A549 (cell line): ENCODE results near the gene ARL1. TPM values are rescaled to one million over a fixed set of nuclear protein-coding genes. Genes with fewer than 3 reads are reported as not detected.
"Not testable (repeated sequence)": the region's sequence is repeated elsewhere in the genome, so short reads cannot be mapped to it uniquely, and the experiment has no call there.

Source experiments
- ATAC-seq, 2 experiments: fragments of 200-7000 bp in 1 of 2; fragments of >200 bp in 1 of 2; cut with Nextera tagmentation in 1 of 2; cut with Tn5 transposase in 1 of 2; 3 replicates each; pipeline versions ENCODE4 v1.8.0 to v1.9.1; 2018 to 2020; ENCODE audit warnings: mild to moderate bottlenecking in 1 of 2, moderate library complexity in 1 of 2
- CTCF ChIA-PET: fragments of 300-600 bp; sonication (Branson Sonifier 250); formaldehyde crosslinking; extraction: SDS; loops from one replicate; lab custom pipeline; 2021; ENCODE audit warnings: antibody characterized with exemption, inconsistent platforms; lab: Yijun Ruan, JAX
- POLR2A ChIA-PET: fragments of 350-600 bp; formaldehyde crosslinking; extraction: SDS; loops from one replicate; lab custom pipeline; 2021; ENCODE audit warnings: antibody characterized with exemption, inconsistent platforms; lab: Yijun Ruan, JAX
- DNase-seq, 2 experiments: peaks; one replicate each; pipeline versions ENCODE4 v3.0.0 to v3.0.0-alpha.2; 2011 to 2016; ENCODE audit warnings: low read depth in 1 of 2, low spot score in 1 of 2
- FAIRE-seq: peaks from 2 replicates; lab custom pipeline; 2011; peaks lifted over from hg19 to GRCh38; lab: Jason Lieb, UNC
- H3K27ac ChIP-seq, 2 experiments: fragments of >200 bp; sonication (Bioruptor Twin); formaldehyde crosslinking; 3 replicates each; pipeline ENCODE4 v1.5.1; 2016 to 2017
- H3K4me1 ChIP-seq: fragments of >200 bp; sonication (Bioruptor Twin); formaldehyde crosslinking; 3 replicates; pipeline ENCODE4 v1.6.1; 2016
- H3K4me2 ChIP-seq: fragments of >200 bp; sonication (Bioruptor Twin); formaldehyde crosslinking; 3 replicates; pipeline ENCODE4 v1.6.1; 2016
- H3K4me3 ChIP-seq: fragments of >200 bp; sonication (Bioruptor Twin); formaldehyde crosslinking; 3 replicates; pipeline ENCODE4 v1.5.1; 2016
- H3K9me3 ChIP-seq: fragments of >200 bp; sonication (Bioruptor Twin); formaldehyde crosslinking; 3 replicates; pipeline ENCODE4 v1.6.1; 2016
- CBX8 ChIP-seq: fragments of 200-600 bp; sonication (generic); IDR thresholded peaks from 2 replicates; pipeline ENCODE4 v1.6.1; 2016
- EHMT2 ChIP-seq: fragments of 200-600 bp; sonication (generic); IDR thresholded peaks from 2 replicates; pipeline ENCODE4 v1.6.1; 2016; ENCODE audit warnings: antibody characterized with exemption, low read depth, mild to moderate bottlenecking, moderate library complexity
- EP300 ChIP-seq, 2 experiments: fragments of >200 bp; sonication (Bioruptor Twin); formaldehyde crosslinking; IDR thresholded peaks; 2 replicates in 1 of 2; 3 replicates in 1 of 2; pipeline ENCODE4 v1.6.1; 2016 to 2017
- ESRRA ChIP-seq: fragments of 150-350 bp; IDR thresholded peaks from 2 replicates; pipeline ENCODE4 v1.6.1; 2014; ENCODE audit warnings: mild to moderate bottlenecking, low read length, borderline replicate concordance
- FOSB ChIP-seq: fragments of 250-450 bp; sonication (Bioruptor Pico); IDR thresholded peaks from 2 replicates; pipeline ENCODE4 v1.5.0; 2020; ENCODE audit warnings: mild to moderate bottlenecking, moderate library complexity
- FOSL2 ChIP-seq, 2 experiments: fragments of 450-650 bp in 1 of 2; fragments of >200 bp in 1 of 2; sonication (Bioruptor Twin) in 1 of 2; formaldehyde crosslinking; IDR thresholded peaks; 2 replicates each; pipeline versions ENCODE4 v1.5.0 to v1.6.1; 2016 to 2020; ENCODE audit warnings: mild to moderate bottlenecking in 1 of 2, moderate library complexity in 1 of 2
- GATA3 ChIP-seq: IDR thresholded peaks from 2 replicates; pipeline ENCODE4 v1.6.1; 2012; ENCODE audit warnings: borderline replicate concordance
- HOXA7 ChIP-seq: fragments of 250-450 bp; sonication (Bioruptor Pico); IDR thresholded peaks from 2 replicates; pipeline ENCODE4 v1.5.0; 2020; ENCODE audit warnings: mild to moderate bottlenecking, moderate library complexity
- HOXB5 ChIP-seq: fragments of 250-450 bp; sonication (Bioruptor Pico); IDR thresholded peaks from 2 replicates; pipeline ENCODE4 v1.5.0; 2020; ENCODE audit warnings: mild to moderate bottlenecking, moderate library complexity
- JUN ChIP-seq, 2 experiments: fragments of >200 bp; sonication (Bioruptor Twin); formaldehyde crosslinking; IDR thresholded peaks; 2 replicates in 1 of 2; 3 replicates in 1 of 2; pipeline ENCODE4 v1.6.1; 2016 to 2017
- KDM1A ChIP-seq: fragments of 200-600 bp; sonication (generic); IDR thresholded peaks from 2 replicates; pipeline ENCODE4 v1.6.1; 2016; ENCODE audit warnings: low read depth, mild to moderate bottlenecking
- KDM5A ChIP-seq: fragments of 200-600 bp; sonication (generic); IDR thresholded peaks from 2 replicates; pipeline ENCODE4 v1.6.1; 2016; ENCODE audit warnings: antibody characterized with exemption, mild to moderate bottlenecking
- MAZ ChIP-seq: fragments of 150-350 bp; IDR thresholded peaks from 2 replicates; pipeline ENCODE4 v1.6.1; 2014; ENCODE audit warnings: antibody characterized with exemption, low read depth, low read length, borderline replicate concordance
- NFE2L2 ChIP-seq: fragments of 150-350 bp; conservative IDR thresholded peaks from 2 replicates; pipeline ENCODE4 v1.6.1; 2014; ENCODE audit warnings: low read length
- POLR2A ChIP-seq: IDR thresholded peaks from 2 replicates; pipeline ENCODE4 v1.6.1; 2012; ENCODE audit warnings: mild to moderate bottlenecking, low read length
- RARB ChIP-seq: fragments of 250-450 bp; sonication (Bioruptor Pico); IDR thresholded peaks from 2 replicates; pipeline ENCODE4 v1.8.0; 2021; ENCODE audit warnings: mild to moderate bottlenecking, moderate library complexity
- RFX5 ChIP-seq: fragments of 450-650 bp; IDR thresholded peaks from 2 replicates; pipeline ENCODE4 v1.7.1; 2014; ENCODE audit warnings: antibody characterized with exemption, mild to moderate bottlenecking, moderate library complexity
- SREBF2 ChIP-seq: fragments of 450-650 bp; IDR thresholded peaks from 2 replicates; pipeline ENCODE4 v1.6.1; 2014; ENCODE audit warnings: mild to moderate bottlenecking, moderate library complexity
- TFCP2L1 ChIP-seq: fragments of 250-450 bp; sonication (Bioruptor Pico); IDR thresholded peaks from 2 replicates; pipeline ENCODE4 v1.5.0; 2021; ENCODE audit warnings: mild to moderate bottlenecking
- TP53 ChIP-seq: fragments of 250-450 bp; sonication (Bioruptor Pico); IDR thresholded peaks from 2 replicates; pipeline ENCODE4 v1.5.0; 2021; ENCODE audit warnings: mild to moderate bottlenecking, moderate library complexity
- ZFP36 ChIP-seq: fragments of 450-650 bp; IDR thresholded peaks from 2 replicates; pipeline ENCODE4 v1.6.1; 2014; ENCODE audit warnings: borderline replicate concordance; ENCODE audit not compliant: partially characterized antibody
- ZNF302 ChIP-seq: fragments of 250-450 bp; sonication (Bioruptor Pico); IDR thresholded peaks from 2 replicates; pipeline ENCODE4 v1.9.0; 2021; ENCODE audit warnings: inconsistent platforms, mild to moderate bottlenecking, moderate library complexity
- ZSCAN20 ChIP-seq: fragments of 250-450 bp; sonication (Bioruptor Pico); IDR thresholded peaks from 2 replicates; pipeline ENCODE4 v1.8.0; 2022; ENCODE audit warnings: mild to moderate bottlenecking, moderate library complexity
- WGBS: methylation state at CpG from one replicate; pipeline ENCODE4 v1.1.6; 2017; ENCODE audit errors: missing lambda C conversion rate; 5-methylcytosine and 5-hydroxymethylcytosine counted together
- polyA plus RNA-seq, 4 experiments: library from polyadenylated mRNA; depleted of rRNA in 3 of 4; stranded (reverse); fragments of >200 nt; fragmentation: RNase III in 1 of 4; extraction: RNeasy Plus Mini Kit Qiagen cat#74134 plus additional on column Dnase treatment in 1 of 4; gene quantifications; 2 replicates in 3 of 4; 3 replicates in 1 of 4; pipeline ENCODE4 v1.2.3, GENCODE V29; 2011 to 2017
- TF ChIP-seq, protein P1 (sequence below): fragments of 250-450 bp; sonication (Bioruptor Pico); IDR thresholded peaks from 2 replicates; pipeline ENCODE4 v1.5.0; 2021; ENCODE audit warnings: mild to moderate bottlenecking, moderate library complexity, borderline replicate concordance
- TF ChIP-seq, protein P2 (sequence below): fragments of >200 bp; sonication (Bioruptor Twin); formaldehyde crosslinking; IDR thresholded peaks from 2 replicates; pipeline ENCODE4 v1.6.1; 2016
- TF ChIP-seq, protein P3 (sequence below): IDR thresholded peaks from 2 replicates; pipeline ENCODE4 v1.6.1; 2012

ARL1 gene
- polyA plus RNA-seq, 2 of the 4 experiments (the other 2 are of a cell fraction): 70.3 to 141 TPM

- H3K27ac ChIP-seq: no peak overlapping the region
- FAIRE-seq (no peak), DNase-seq (no peak), ATAC-seq (no peak)
- CTCF ChIA-PET: interaction anchor here (1.7 kb wide), 1 partner anchor 9 kb away, joined by 5 read pairs; no protein-coding TSS in a partner anchor
- no peaks in the 10 kb centered on the region for H3K4me1 ChIP-seq
- H3K4me3 ChIP-seq: no peak overlapping the region
- TF ChIP-seq RFX5: no peak
- no peak for TF ChIP-seq TP53
- TF ChIP-seq SREBF2: no peak
- TF ChIP-seq, protein P1, sequence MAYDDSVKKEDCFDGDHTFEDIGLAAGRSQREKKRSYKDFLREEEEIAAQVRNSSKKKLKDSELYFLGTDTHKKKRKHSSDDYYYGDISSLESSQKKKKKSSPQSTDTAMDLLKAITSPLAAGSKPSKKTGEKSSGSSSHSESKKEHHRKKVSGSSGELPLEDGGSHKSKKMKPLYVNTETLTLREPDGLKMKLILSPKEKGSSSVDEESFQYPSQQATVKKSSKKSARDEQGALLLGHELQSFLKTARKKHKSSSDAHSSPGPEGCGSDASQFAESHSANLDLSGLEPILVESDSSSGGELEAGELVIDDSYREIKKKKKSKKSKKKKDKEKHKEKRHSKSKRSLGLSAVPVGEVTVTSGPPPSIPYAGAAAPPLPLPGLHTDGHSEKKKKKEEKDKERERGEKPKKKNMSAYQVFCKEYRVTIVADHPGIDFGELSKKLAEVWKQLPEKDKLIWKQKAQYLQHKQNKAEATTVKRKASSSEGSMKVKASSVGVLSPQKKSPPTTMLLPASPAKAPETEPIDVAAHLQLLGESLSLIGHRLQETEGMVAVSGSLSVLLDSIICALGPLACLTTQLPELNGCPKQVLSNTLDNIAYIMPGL (CRISPR knock-in tag): no peak
- TF ChIP-seq MAZ: no peak
- TF ChIP-seq ZFP36: no peak
- TF ChIP-seq FOSB (CRISPR knock-in tag): no peak
- no peak for TF ChIP-seq RARB (CRISPR knock-in tag)
- TF ChIP-seq EHMT2: no peak
- no peak for TF ChIP-seq CBX8
- TF ChIP-seq ZSCAN20: no peak
- no peak for TF ChIP-seq ESRRA
- TF ChIP-seq TFCP2L1 (CRISPR knock-in tag): no peak
- TF ChIP-seq ZNF302 (CRISPR knock-in tag): no peak
- TF ChIP-seq JUN (IDR thresholded peaks at IDR 0.05): no peak
- TF ChIP-seq, all 56 proteins: peak for 0
- Histone ChIP-seq H3K9me3 (no peaks in the 10 kb centered on the region), H3K4me2 (no peak overlapping the region)
- POLR2A ChIA-PET: no interaction called here
Measured at GRCh38 chr12:101436136-101436535, 28.6 kb upstream of the ARL1 start.

GRCh38 chr12:101430456-101430855, 22.9 kb upstream of the ARL1 start:
- Histone ChIP-seq H3K27ac (no peak overlapping the region), H3K9me3 (no peaks in the 10 kb centered on the region), H3K4me2 (no peak overlapping the region), H3K4me3 (no peak overlapping the region), H3K4me1 (no peaks in the 10 kb centered on the region)
- ATAC-seq: no peak
- CTCF ChIA-PET: interaction anchor here (1.0 kb wide), 2 partner anchors 16 to 23 kb away, joined by 3 read pairs; partner anchors contain the start of gene ARL1
- TF ChIP-seq HOXA7 (no peak), CBX8 (no peak), EP300 (IDR thresholded peaks at IDR 0.05) (no peak), FOSB (CRISPR knock-in tag) (no peak), KDM1A (no peak), KDM5A (no peak)
- TF ChIP-seq, protein P2, sequence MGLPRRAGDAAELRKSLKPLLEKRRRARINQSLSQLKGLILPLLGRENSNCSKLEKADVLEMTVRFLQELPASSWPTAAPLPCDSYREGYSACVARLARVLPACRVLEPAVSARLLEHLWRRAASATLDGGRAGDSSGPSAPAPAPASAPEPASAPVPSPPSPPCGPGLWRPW: no peak
- TF ChIP-seq, protein P1 (CRISPR knock-in tag): no peak
- TF ChIP-seq, protein P3, sequence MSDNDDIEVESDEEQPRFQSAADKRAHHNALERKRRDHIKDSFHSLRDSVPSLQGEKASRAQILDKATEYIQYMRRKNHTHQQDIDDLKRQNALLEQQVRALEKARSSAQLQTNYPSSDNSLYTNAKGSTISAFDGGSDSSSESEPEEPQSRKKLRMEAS: no peak
- WGBS: 53% methylated on average over 2 of the region's 2 CpGs
- POLR2A ChIA-PET: no interaction called here
- FAIRE-seq: no peak
- no peak for DNase-seq

GRCh38 chr12:101424620-101425019, 17.0 kb upstream of the ARL1 start:
- CTCF ChIA-PET: no interaction called here
- WGBS: 87% methylated on average over 2 of the region's 2 CpGs
- TF ChIP-seq HOXB5 (CRISPR knock-in tag): no peak
- no peak for TF ChIP-seq NFE2L2
- TF ChIP-seq GATA3: no peak
- TF ChIP-seq TFCP2L1 (CRISPR knock-in tag): no peak
- no peak for TF ChIP-seq MAZ
- TF ChIP-seq EP300 (IDR thresholded peaks at IDR 0.05): no peak
- TF ChIP-seq FOSL2 (IDR thresholded peaks at IDR 0.05): no peak
- TF ChIP-seq FOSL2 (CRISPR knock-in tag; IDR thresholded peaks at IDR 0.05): no peak
- no peak for TF ChIP-seq ZNF302 (CRISPR knock-in tag)
- no peak for TF ChIP-seq POLR2A
- TF ChIP-seq, all 56 proteins: peak for 0
- no peak overlapping the region for H3K4me2 ChIP-seq
- no peak overlapping the region for H3K4me3 ChIP-seq
- no peak for DNase-seq
- H3K9me3 ChIP-seq: no peaks in the 10 kb centered on the region
- H3K4me1 ChIP-seq: no peaks in the 10 kb centered on the region
- ATAC-seq: no peak
- FAIRE-seq: no peak
- H3K27ac ChIP-seq: no peak overlapping the region
- POLR2A ChIA-PET: no interaction called here

DNA sequence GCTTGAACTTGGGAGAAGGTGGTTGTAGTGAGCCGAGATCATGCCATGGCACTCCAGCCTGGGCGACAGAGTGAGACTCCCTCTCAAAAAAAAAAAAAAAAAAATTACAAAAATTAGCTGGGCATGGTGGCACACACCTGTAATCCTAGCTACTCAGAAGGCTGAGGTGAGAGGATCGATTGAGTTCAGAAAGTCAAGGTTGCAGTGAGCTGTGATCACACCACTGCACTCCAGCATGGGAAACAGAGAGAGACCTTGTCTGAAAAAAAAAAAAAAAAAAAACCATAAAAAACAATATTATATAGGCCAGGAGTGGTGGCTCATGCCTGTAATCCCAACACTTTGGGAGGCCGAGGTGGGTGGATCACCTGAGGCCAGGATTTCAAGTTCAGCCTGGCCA, 14.5 kb upstream of the ARL1 start:
- H3K27ac ChIP-seq, H3K4me3 ChIP-seq, H3K4me2 ChIP-seq, DNase-seq, ATAC-seq, POLR2A ChIA-PET, H3K4me1 ChIP-seq, H3K9me3 ChIP-seq, FAIRE-seq: not testable (repeated sequence)
- CTCF ChIA-PET: interaction anchor here (0.7 kb wide), 1 partner anchor 255 kb away, joined by 4 read pairs; no protein-coding TSS in a partner anchor
- 78% methylated on average over 4 of the region's 4 CpGs for WGBS
